HPDE6-E6E7 (cell line): Measurements from ENCODE around the gene APOC3.

Experiments
- DNase-seq: peaks from one replicate; pipeline ENCODE4 v3.0.0; 2011; ENCODE audit warnings: missing footprints; ENCODE audit errors: extremely low spot score

Gene APOC3

DNA sequence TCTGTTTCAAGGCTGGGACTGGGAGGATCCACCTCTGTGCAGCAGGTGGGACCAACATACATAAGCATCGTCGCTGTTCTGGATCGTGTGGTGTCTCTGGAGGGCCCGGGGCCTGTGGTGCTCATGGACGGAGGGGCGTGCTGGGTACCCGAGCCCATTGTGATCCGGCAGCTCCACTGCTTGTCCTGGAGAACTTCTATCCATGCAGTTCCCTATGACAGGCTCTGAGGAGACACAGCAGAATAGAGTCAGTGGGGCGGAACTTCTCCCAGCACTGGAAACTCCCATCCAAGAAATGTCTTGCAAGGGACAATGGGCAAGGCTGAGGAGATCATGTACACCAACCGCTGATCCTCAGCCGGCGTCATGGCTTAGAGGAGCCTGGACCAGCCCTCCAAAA, 19.4 kb downstream of the APOC3 start:
- DNase-seq = no peak

DNA sequence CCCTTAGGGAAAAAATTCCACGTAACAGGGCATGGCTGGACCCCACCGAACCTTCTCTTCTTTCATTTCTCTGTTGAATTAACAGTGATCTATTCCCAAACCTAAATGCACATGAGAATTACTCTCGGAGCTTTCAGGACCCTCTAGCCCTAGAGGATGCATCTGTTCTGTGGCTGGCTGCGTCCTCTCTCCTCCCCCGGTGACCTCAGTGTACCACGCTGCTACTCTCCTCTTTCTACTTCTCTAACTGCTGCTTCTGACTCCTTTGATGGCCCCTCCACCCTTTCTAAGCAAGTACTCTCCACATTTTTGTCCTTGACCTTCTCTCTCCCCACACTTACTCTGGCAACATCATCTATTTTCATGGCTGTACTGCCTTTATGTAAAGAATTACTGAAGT, 19.8 kb downstream of the APOC3 start:
- no peak for DNase-seq

DNA sequence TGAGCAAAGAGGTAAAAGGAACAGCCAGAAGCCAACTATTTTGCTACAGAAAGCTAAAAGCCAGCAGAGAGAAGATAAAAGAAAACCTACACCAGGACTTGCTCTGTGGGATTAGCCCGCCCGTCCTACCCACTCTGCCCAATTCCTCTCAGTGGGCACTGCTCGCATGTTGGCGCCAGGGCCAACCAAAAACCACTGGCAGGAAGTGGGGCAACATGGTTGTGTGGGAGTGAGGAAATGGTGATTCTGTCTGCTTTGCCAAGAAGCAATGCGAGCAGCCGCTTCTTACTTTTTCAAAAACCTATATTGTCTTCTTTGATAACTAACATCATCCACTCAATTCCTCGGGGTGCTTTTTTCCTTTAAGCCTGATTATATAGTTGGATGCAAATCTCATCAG, 21.9 kb downstream of the APOC3 start:
- DNase-seq = no peak

DNA sequence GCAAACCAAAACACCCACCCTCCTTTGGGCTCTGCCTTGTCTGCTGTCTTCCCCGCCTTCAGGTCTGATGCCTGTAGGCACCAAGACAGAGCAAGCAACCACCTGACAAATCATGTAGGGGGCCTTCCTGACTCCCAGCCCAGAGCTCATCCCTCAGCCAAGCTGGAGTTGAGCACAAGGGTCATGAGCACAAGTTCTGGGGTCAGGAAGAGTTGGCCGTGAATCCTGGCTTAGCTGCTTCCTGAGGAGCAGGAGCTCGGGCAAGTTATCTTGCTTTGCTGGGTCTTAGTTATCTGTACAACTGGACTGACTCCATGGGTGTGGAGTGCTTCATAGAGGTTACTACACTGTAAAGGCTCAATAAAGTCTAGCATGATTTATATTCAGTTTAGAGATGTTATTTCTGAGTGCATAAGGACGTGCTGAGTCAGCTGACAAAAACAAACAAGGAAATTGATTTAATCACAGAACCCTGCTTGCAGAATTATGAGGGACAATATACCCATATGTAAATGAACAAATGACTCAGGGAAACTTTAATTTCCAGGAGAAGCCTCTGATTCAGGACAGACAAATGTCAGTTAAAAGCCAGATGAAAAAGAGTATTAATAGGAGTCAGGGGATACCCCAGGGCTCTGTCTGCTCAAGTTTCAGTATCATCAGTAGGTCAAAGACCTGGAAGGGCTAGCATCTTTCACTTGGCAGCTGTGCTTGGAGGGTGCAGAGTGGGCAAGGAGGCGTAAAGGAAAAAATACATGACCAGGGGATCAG, 22.7 kb downstream of the APOC3 start:
- DNase-seq = no peak

DNA sequence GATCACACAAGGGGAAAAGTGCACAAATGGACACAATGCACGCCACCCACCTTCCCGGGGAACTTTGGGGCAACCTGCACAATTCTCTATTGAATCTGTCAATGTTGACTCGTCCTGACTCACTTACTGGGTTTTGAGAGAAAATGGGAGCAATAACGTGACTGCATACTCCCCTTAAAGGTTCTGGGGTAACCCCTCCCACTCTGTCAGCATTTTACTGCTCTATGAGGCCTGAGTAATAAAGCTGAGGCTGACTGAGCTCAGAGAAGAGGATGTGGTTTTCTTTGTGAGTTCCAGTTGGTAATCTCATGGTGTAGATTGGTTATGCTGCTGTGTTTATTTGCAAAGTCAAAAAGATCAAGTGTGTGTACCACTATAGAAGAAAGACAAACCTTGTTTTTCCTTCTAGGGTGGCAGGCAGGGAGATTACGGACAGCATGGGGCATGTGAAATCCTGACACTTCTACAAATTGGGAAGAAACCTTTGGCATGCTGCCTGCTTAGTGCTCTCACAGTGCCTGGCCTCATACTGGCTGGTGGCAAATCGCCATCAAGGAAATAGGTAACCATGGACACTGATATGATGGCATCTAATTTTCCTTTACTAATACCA, 23.9 kb downstream of the APOC3 start:
- DNase-seq = peak; percentile 70

DNA sequence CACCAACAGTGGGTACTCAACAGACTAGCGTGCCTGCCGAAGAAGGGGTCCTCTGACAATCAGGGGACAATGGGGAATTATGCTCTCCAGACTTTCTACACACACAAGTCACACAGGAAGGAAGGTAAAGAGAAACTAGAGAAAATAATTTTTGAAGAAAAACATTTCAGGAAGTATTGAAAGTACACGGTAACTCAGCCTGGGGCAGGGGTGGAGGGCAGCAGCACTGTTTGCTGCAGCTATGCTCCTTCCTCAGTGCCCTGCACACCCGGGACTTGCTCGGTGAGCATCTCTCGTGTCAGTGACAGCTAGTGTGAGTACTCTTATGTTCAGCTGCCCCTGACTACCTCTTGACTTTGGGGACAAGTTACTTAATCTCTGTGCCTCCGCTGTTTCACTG, 25.7 kb downstream of the APOC3 start:
- no peak for DNase-seq

DNA sequence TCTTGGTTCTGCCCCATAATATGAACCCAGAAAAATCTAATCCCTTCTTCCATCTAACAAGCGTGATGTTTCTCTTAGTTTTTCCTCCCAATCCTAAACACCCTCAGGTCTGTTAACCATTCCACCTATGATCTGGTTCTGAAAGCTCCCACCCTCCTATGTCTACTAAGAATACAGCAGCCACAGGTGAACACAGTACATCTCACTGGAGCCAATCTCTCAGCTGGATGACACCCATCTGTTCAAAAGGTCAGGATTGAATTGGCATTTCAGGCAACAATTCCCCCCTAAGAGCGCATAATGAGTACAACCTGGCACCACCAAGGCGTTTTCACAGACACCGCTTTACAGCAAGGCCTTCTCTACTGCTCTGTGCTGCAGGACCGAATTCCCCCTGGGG, 26.7 kb downstream of the APOC3 start:
- no peak for DNase-seq

DNA sequence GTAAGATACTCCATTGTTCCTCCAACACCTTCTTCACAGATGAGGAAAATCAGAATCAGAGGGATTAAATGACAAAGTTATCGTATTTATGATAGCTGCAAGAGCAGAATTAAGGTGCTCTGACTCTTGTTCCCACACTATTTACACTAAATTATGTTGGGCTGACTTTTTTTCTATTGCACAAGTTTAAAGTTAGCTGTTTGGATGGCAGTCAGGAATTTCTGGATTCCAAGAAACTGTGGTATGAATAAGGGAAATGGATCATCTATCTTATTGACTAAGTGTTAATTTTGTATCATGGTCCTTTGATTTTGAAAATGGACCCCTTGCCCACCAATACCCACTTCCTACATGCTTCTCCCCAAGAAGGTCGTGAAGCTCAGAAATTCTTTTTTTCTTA, 27.6 kb downstream of the APOC3 start:
- no peak for DNase-seq

DNA sequence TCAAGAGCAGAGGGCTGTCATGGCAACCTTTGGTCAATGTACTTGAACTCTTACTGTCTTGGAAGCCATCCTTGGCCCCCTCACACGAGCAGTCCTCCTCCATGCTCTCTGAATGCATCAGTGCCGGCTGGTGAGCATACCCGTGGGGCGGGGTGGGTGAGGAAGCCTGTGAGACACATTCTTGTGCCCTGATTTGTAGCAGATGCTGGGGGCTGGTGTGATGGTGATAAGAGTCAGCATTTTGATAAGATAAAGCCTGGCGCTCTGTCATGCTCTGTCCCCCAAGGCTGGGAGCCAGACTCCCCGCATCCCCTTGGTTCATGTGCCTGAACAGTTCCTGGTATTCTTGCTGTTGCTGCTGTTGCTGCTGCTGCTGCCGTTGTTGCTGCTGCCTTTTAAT, 28.2 kb downstream of the APOC3 start:
- DNase-seq = no peak

DNA sequence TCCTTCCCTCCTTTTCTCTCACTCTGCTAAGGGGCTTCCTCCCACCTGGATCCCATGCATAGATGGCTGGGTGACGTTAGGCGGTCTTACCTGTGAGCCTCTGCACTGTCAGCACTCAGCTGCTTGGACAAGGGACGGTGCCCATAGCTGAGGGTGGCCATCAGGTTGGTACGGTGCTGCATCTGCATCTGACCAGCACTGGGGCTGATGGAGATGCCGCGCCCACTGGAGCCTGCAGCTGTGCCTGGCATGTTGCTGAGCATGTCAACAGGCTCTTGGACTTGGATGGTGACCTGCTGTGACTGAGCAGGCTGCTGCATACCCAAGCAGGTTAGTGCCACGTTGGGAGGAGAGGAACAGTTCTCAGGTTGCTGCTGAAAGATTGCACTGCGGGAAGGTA, 29.5 kb downstream of the APOC3 start:
- no peak for DNase-seq

DNA sequence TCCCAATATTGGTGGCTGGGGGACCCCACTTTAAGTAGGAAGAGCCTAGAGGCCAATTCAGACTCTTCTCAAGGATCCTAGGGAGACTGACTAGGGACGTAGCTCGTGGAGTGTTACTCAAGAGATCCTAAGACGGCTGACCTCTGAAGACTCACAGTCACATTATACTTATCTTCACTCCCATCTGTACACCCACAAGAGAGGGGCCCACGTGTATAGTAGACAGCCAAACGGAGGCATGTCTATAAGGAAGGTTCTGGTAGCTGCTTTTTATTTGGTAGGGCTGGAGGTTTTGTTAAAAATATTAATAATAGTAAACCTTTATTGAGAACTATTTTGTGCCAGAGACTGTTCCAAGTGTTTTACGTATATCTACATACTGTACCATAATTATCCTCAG, 30.6 kb downstream of the APOC3 start:
- no peak for DNase-seq

DNA sequence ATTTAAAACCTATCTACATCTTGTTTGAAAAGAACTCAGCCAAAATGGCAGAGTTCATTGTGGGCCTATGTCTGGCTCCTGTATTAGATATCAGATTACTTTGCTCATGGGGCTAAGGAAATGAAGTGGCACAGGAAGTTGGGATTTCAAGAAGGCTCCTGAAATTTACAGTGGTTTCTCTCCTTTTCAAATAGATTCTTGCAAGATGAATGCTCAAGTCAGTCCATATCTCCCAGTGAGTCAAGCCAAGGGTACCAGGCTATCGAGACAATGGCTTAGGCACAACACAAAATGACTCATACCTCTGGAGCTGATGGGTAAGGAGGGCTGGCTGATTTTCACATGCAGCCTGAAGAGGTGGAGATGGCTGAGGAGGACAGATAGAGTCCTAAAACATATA, 31.8 kb downstream of the APOC3 start:
- DNase-seq = peak; percentile 28

DNA sequence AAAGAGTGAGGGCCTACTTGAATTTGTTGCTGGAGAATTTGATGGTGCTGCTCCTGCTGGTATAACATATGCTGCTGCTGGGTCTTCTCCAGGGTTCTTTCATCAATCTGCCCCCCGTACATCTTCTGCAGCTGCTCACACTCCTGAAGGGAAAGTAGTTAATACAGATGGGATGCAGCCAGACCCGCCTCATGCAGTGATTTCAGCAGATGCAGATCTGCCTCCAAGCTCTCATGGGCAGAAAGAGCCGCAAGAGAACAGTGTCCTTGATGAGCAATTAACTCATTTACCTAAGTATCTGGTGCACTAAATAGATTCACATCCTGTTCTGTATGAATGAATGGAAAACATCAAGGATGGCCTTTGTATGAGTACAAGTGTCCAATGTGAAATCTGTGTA, 32.5 kb downstream of the APOC3 start:
- DNase-seq = no peak

DNA sequence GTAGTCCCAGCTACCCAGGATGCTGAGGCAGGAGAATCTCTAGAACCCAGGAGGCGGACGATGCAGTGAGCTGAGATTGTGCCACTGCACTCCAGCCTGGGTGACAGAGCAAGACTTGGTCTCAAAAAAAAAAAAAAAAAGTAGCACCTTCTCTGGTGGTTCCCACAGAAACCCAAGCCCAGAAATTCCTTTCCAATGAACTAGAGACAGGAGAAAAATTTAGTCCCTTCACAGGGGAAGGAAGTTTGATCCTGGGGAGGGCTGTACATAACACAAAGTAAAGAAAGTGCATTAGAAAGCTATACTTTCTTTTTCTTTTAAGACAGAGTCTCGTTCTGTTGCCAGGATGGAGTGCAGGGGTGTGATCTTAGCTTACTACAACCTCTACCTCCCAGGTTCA, 33.2 kb downstream of the APOC3 start:
- no peak for DNase-seq

DNA sequence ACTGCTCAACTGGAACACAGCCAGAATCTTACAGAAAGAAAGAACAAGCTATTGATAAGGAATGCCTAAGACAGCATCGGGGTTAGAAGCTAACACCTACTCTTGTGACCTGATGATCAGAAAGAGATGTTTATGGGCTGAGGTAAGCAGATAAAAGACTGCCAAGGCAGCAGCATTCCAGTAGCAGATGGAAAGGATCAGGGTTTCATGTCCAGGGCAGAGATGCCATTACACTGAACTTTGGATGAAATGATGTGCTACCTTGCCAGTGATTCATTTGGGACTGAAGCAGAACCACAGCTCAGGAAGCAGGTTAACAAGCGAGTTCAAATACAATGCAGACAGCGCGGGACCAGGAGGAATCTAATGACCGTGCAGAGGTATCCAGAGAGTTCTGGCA, 34.8 kb downstream of the APOC3 start:
- DNase-seq = no peak

DNA sequence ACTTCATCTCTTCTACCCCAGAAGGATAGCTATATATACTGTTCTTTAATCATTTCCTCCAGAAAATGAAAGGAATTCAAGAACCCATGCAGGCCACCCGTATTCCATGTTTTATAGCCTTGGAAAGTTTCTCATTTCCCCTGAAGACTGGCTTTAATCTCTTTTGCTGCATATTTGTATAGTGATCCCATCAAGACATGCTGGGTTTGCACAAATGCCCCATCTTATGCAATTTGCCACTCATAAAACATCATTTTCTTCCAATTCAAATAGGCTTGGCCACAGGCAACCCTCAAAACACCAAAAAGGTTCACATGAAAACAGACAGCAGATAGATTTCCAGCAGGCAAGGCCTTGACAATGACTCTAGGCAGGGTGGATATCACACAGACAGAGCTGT, 36.0 kb downstream of the APOC3 start:
- DNase-seq = no peak

DNA sequence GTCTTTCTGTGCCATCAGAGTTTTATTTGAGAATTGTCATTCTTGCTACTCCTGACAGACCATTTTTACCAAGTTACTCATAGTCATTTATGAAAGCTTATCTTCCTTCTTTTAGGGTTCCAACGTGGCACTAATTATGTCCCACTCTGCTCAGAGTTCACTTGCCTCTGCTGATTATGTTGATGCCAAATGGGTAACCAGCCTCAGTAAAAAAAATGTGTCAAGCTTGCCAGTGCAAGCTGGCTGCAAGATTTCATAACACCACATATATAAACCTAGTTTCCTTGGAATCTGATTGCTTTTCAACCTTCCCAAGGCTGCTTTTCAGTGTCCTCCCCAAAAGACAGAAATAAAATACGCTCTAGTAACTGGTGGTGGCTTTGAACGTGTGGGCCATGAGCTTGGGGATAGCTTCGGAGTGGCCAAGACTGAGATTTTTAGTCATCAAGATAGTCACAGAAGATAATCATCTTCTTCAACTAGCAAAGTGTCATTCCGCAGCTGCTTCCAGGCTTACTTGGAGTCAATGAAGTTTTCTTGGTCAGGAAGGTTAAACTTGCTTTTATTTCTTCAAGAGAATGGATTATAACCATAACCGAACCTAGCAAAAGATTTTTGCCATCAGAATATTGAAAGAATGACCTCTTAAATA, 37.2 kb downstream of the APOC3 start:
- no peak for DNase-seq

DNA sequence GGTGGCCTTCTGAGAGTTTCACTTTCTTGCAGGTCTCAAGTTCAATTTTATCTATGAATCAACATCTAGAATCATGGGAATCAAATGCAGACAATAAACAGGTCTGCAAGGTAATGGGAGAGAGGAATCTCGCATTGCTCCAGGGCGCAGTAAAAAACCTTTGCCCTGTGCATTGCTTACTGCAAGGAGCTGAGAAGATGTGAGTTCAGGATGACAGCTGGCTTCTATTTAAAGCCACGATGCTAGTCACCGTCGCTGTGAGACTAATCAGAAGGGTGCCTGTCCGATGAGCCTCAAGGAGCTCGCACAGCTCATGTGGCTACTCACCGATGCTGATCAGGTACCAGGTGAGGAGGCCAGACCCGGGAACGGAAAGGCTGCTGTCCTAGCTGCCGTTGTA, 37.9 kb downstream of the APOC3 start:
- DNase-seq = no peak

DNA sequence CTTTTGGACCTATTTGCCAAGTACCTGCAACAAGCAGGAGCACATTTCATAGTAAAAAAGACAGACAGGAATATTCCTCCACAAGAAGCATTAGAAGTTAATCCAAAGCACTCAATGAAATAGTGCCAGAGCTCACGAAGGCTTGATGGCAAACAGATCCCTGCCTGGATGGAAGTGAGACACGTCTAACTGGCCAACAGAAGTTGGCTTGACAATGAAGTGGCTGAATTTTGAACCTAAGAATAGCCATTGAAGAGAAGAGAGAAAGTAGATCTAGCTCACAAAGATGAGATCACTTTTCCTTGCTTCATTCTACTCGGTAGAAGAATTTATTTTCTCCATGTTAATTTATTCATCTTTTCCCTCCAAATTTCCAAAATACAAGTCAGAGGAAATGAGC, 38.4 kb downstream of the APOC3 start:
- no peak for DNase-seq

DNA sequence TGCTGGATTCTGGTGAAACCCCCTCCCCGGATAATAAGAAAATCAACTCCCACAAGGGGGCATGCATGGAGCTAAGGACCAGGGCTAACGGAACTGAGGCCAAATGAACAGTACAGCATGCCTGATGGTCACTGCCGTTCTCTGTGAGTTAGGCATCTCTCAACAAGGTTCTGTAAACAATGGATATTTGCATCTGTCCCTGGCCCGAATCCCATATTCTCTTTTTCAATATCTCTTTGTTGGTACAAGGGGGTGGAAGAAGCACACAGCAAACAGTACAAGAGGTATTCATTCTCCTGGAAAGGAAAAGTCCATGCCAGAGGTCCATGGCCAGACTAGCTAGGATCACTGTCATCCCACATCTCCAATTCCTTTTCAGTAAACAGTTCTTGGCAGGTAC, 39.9 kb downstream of the APOC3 start:
- DNase-seq = no peak

DNA sequence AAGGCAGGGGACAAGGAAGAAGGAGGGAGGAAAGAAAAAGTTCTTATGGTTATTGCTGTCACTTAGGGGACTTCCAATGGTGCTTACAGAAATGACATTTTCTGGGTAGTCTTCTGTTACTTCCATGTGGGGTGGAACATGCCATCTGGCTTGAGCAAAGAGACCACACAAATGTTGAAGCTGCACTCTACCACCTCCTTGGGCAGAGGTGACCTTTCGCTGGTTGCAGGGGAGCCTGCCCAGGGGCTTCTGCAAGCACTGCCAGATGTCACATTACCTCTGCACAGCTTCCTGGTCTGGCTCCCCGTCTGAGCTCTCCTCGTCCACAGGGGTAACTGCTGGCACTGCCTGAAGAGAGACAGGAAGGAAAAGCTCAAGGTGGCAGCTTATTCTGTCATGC, 40.3 kb downstream of the APOC3 start:
- DNase-seq = no peak

DNA sequence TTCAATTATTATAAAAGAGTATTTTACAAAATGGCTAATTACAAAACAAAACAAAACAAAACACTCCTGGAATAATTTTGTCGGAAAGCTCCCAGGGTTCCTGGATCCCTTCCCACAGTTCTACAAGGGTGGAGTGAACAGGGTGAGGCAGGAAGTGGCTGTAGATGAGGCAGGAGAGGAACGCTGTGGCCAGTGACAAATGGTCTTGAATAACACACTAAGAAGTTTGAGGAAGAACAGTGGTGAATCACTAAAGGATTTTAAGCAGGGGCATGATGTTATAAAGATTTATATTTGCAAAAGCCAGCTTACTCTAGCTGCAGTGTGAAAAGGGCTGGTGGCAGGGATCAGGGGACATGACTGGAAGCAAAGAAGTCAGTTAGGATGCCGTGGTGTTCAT, 41.5 kb downstream of the APOC3 start:
- peak; percentile 10 for DNase-seq

DNA sequence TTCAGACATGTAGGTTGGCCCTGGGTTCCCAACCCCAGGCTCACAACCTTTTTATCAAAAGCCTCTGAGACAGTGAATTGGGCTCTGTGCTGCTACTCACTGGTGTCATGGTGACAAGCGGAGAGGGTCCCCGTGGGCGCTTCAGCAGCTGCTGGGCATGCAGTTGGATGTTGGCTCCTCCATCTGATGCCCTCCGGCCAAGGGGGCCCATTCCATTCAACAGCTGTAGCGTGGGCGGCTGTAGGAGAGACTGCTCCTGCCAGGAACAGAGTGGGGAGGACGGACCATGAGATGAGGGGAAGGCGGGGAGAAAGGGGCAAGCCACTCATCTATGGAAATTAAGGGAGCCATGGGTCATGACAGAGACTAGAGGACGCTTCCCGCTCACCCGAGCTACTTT, 43.7 kb downstream of the APOC3 start:
- DNase-seq = no peak
